Activated CD4-positive, alpha-beta T cell treated with anti-CD3 and anti-CD28 coated beads, Interleukin-2, Interleukin-4, amounts not matched to agents 100 ng/mL and 50 ng/mL, durations not matched to agents 16 hours and 8 hours (primary cell): ENCODE results near the gene PPP1R3C.

Experiments
- DNase-seq: peaks from one replicate; pipeline ENCODE4 v3.0.0-alpha.2; 2020; ENCODE audit warnings: low spot score

PPP1R3C gene

GRCh38 chr10:91632671-91633550 lies at the start of gene PPP1R3C:
Gene PPP1R3C, minus strand, starts transcription at chr10:91633071. Its CDS starts 102 bp downstream, at chr10:91632969.
- peak; percentile 50 for DNase-seq

DNA sequence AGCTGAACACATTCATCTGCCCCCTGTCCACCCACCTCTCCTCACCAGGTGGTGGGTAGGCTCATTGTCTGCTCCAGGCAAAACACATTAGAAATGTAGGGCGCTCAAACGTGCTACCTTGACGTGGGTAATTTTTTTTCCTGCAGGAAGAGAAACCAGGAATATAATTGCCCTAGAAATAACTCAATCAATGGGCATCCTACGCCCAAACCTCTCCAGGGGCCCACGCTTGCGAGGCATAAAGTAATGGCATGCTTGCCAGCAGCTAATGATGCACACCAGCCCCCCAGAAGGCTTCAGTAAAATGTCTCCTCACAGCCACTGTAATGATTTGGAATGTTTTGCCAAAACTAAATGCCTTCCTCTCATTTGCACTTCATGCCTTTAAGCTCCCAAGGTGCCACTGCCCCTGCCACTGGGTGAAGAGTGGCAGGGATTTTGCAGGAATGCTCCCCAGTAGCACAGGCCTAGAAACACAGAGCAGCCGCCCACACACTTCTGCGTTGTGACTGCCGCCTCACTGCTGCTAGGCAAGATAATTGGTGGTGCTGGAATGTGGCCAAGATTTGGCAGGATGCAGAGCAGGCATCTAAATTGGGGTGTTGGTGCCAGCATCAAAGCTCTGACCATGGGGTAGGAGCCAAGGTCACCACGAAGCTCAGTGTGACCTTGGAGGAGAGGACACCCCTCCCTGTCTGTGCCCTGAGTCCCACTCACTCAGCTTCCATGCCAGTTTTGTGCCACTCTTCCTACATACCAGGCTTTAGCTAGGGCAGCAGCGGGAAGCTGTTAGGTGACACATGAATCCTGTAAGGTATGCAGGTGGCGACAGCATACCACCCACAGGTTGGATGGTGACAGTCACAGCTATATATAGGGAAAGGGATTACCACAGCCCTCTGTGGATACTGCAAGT lies 48.7 kb upstream of the PPP1R3C start:
- no peak for DNase-seq

DNA sequence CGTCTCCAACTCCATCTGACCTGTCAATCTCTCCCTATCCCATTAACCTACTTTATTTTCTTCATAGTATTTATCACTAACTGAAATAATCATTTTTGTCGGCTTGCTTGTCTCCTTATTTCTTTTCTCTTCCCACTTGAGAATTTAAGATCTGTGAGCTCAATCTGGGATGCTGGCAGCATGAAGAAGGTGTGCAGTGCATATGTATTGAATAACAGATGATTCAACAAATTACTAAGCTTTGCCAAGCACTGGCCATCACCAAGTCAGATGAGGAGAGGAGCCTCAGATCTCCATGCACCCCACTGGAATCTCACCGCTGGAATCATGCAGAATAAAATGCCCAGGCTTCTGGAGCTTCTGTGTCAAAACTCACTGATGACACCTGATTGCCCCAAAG lies 47.6 kb upstream of the PPP1R3C start:
- no peak for DNase-seq

GRCh38 chr10:91679296-91679695 lies 46.4 kb upstream of the PPP1R3C start:
- no peak for DNase-seq

- no peak for DNase-seq
Observed at GRCh38 chr10:91677911-91678310, 45.0 kb upstream of the PPP1R3C start.

GRCh38 chr10:91672021-91672608 lies 39.2 kb upstream of the PPP1R3C start:
- peak; percentile 11 for DNase-seq

- DNase-seq: no peak
Observed at GRCh38 chr10:91668913-91669312, 36.0 kb upstream of the PPP1R3C start.

DNA sequence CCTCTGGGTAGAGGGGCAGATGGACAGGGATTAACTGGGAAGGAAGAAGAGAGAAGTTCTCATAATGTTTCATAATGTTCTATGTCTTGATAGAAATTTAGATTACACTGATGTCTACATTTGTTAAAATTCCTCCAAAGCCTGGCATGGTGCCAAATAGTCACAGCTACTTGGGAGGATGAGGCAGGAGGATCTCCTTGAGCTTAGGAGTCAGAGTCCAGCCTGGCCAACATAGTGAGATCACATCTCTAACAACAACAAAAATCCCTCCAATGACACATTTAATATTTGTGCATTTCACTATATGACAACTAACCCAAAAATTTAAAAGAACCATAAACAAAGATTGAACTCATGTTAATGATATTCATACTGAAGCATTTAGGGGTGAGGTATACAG lies 33.0 kb upstream of the PPP1R3C start:
- DNase-seq: no peak

GRCh38 chr10:91664426-91664825 lies 31.6 kb upstream of the PPP1R3C start:
- DNase-seq: no peak

GRCh38 chr10:91662993-91663392 lies 30.1 kb upstream of the PPP1R3C start:
- no peak for DNase-seq

GRCh38 chr10:91653219-91653870 lies 20.5 kb upstream of the PPP1R3C start:
- no peak for DNase-seq

DNA sequence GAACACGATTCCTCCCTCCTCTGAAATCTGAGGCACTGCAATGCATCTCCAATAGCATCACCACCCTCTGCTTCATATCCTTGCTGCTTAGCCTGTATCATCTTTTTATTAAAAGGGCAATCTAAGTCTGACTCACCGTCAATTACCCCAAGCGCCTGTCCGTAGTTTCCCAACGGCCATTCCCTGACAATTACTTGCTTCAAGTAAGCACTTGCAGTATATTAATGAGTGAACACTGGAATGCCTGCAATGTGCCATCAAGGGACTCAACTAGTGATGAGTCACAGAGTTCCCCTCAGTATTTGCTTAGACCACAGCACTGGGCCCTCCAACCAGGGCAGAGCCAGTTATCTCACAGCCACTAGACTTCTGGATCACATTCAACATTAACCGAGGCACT lies 19.5 kb upstream of the PPP1R3C start:
- DNase-seq: no peak

GRCh38 chr10:91643700-91644099 lies 10.8 kb upstream of the PPP1R3C start:
- DNase-seq: no peak

- no peak for DNase-seq
Observed at GRCh38 chr10:91642831-91643692, 10.2 kb upstream of the PPP1R3C start.

DNA sequence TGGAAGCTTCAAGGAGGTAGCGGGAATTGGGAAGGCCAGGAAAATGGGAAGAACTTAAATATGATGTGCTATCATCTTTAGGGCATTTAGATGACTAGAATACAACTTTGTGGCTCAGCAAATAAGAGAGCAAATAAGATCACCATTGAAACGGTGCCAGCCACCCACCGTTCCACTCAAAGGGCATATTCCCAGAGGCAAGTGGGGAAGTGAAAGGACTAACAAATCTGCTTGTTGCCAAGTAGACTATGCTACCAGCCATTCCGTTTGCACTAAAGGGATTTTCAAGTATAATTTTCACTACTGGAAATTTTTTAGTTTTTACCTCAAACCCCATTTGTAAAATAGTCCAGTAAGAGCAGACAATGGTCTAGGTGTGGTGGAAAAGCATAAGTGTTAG lies 4.0 kb upstream of the PPP1R3C start:
- no peak for DNase-seq

DNA sequence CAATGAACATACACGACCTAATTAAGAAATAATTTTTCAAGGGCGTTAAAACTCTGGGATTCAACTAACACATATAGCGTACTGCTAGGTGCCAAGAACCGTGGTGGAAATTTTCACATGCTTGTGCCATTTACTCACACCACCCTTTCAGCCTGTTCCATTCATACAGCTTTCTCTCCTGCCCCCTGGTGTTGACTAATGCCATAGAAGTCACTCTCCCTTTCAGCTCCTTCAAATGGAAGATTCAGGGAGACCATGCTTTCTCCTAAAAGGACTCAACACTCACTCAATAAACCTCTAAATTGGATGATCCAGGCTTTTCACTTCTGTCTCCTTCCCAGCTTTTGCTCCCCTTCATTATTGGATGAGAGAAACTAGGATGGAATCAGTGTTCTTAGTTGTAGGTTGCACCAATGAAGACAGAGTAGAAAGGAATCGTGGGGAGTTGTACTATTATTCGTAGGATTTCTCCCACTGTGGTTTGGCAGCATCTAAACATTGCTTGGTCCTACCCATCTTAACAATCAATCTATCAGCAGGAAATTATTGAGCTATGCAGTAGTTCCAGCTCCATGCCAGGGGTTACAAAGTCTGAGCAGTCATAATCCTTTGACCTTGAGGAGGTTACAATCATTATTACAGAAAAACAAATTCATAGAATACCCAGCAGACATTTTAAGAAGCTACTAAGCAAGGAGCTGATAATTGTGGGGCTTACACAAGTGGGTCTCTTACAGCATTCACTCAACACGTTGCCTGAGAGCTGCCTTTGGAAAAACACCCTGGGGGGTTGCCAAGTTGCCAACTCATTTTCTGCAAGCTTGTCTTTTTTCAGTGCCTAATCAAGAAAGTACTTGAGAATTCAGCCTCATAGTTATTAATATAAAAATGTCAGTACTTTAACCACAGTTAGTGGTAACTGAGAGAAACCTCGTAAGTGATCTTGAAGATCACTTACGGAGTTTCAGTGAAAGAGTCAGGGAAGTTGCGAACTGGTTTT lies 2.8 kb upstream of the PPP1R3C start:
- peak; percentile 60 for DNase-seq

DNA sequence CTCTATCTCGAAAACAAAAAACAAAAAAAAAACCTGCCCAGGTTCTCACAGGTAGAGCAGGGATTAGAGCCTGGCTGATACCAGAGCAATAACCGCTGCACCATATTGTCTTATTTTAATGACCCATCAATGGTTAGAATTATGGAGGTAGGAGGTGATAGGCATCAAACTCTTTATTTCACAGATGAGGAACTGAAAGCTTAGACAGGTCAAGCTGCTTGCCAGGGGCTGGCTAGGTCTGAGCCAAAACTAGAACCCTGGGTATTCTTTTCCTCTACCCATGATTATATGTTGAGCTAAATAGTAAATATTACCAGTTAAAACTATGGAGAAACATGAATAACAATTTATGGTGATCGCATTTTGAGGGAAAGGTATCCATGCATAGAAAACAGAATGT lies 2.0 kb upstream of the PPP1R3C start:
- no peak for DNase-seq

DNA sequence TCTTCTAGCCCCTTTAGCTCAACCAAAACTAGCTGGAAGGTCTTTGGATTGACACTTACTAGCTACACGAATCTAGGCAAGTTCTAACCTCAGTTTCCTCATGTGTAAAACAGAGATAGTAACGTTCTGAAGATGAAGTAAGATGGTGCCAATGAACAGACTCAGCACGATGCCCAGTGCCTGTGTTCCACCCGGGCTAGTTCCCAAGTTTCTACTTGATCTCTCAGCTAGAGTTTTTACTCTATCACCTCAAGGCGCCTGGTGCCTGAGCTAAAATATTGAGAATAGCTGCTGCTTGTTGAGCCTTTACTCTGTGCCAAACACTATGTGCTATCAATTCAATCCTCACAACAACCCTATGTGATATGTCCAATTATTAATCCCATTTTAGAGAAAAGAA lies 1.4 kb upstream of the PPP1R3C start:
- DNase-seq: no peak

GRCh38 chr10:91630625-91631024 lies 2.2 kb downstream of the PPP1R3C start:
- DNase-seq: no peak
